Transverse colon (tissue), 4 donors: Measurements from ENCODE around the gene ARL16. TPM values are rescaled to one million over a fixed set of nuclear protein-coding genes. Genes with fewer than 3 reads are reported as not detected.
"Not testable (repeated sequence)": the region's sequence is repeated elsewhere in the genome, so short reads cannot be mapped to it uniquely, and the experiment has no call there.

Source experiments
- DNase-seq: peaks from one replicate; pipeline ENCODE4 v3.0.0-alpha.2; 2019
- H3K27ac ChIP-seq, 4 donors: fragments of 200-600 bp; sonication (generic); 2 replicates each; pipeline ENCODE4 v1.5.1; 2016 to 2018; ENCODE audit warnings: inconsistent platforms in 4 of 4
- H3K27me3 ChIP-seq: fragments of 200-600 bp; sonication (generic); 2 replicates; pipeline ENCODE4 v1.5.1; 2017; ENCODE audit warnings: inconsistent platforms
- H3K36me3 ChIP-seq, 4 donors: fragments of 200-600 bp; sonication (generic); 2 replicates each; pipeline ENCODE4 v1.5.1; 2017 to 2019; ENCODE audit warnings: inconsistent platforms in 4 of 4
- H3K4me1 ChIP-seq, 4 donors: fragments of 200-600 bp; sonication (generic); 2 replicates each; pipeline ENCODE4 v1.5.1; 2017 to 2020; ENCODE audit warnings: inconsistent platforms in 4 of 4
- H3K4me3 ChIP-seq, 4 donors: fragments of 200-600 bp; sonication (generic); 1 replicate in 1 of 4; 2 replicates in 3 of 4; pipeline versions ENCODE4 v1.5.1 to v1.6.1; 2017 to 2019; ENCODE audit warnings: inconsistent platforms in 4 of 4
- H3K9me3 ChIP-seq, 2 donors: fragments of 200-600 bp; sonication (generic); 2 replicates each; pipeline ENCODE4 v1.5.1; 2017 to 2019; ENCODE audit warnings: inconsistent platforms in 2 of 2
- CTCF ChIP-seq, 5 experiments: fragments of 200-600 bp in 3 of 5; fragments of 450-650 bp in 2 of 5; sonication (generic) in 3 of 5; IDR thresholded peaks; 1 replicate in 2 of 5; 2 replicates in 3 of 5; pipeline ENCODE4 v1.5.1; 2016 to 2017; ENCODE audit warnings: antibody characterized with exemption in 5 of 5, inconsistent platforms in 3 of 5, mild to moderate bottlenecking in 2 of 5, moderate library complexity in 1 of 5
- EP300 ChIP-seq: sonication (generic); formaldehyde crosslinking; IDR thresholded peaks from one replicate; pipeline ENCODE4 v1.6.1; 2017; ENCODE audit warnings: antibody characterized with exemption, low read depth
- POLR2A ChIP-seq: fragments of 450-650 bp; IDR thresholded peaks from one replicate; pipeline ENCODE4 v1.6.1; 2016; ENCODE audit warnings: antibody characterized with exemption, mild to moderate bottlenecking, moderate library complexity
- POLR2AphosphoS5 ChIP-seq, 3 donors: sonication (generic); formaldehyde crosslinking; IDR thresholded peaks; one replicate each; pipeline ENCODE4 v1.6.1; 2016; ENCODE audit warnings: antibody characterized with exemption in 3 of 3
- WGBS, 2 donors: methylation state at CpG; one replicate each; pipeline ENCODE4 v1.1.5; 2018; ENCODE audit warnings: low coverage in 1 of 2; 5-methylcytosine and 5-hydroxymethylcytosine counted together
- in situ Hi-C, 4 donors: fragments of 200-750 bp; cut with MboI; loops; one replicate each; pipeline versions ENCODE4 v1.15.0 to v1.15.1; 2017; ENCODE audit warnings: low sequenced_read_pairs in 3 of 4, low pct_ligation_motif_present in 1 of 4, low pct_unique_long_range_greater_than_20kb in 1 of 4
- intact Hi-C: fragments of 100-400 bp; cut with DNase I; formaldehyde crosslinking; loops from one replicate; pipeline ENCODE4 v1.15.1; 2023; ENCODE audit warnings: low total_unique reads
- total RNA-seq, 4 donors: library from RNA; depleted of rRNA; stranded (reverse); fragments of >200 nt; gene quantifications; one replicate each; pipeline ENCODE4 v1.1.0, GENCODE V29; 2016

ARL16 gene
- total RNA-seq, 4 donors from 2014 or later, result 16.3 to 52.0 (median 33.1) TPM

GRCh38 chr17:81680150-81680549, 3.4 kb downstream of the ARL16 start:
- Histone ChIP-seq H3K9me3 (no peaks in the 10 kb centered on the region), H3K4me3 (no peak overlapping the region), H3K27me3 (no peaks in the 10 kb centered on the region), H3K27ac (no peak overlapping the region), H3K36me3 (no peaks in the 10 kb centered on the region), H3K4me1 (peaks cover 12 to 20% (median 17%) of the 10 kb centered on the region in 4 donors)
- TF ChIP-seq POLR2AphosphoS5 (IDR thresholded peaks at IDR 0.05), result no peak
- WGBS, 2 donors, result 81 to 88% methylated on average over 7 to 11 of the region's 11 CpGs
- DNase-seq, result no peak
- in situ Hi-C loops (no loop called here), intact Hi-C loops (no loop called here)

DNA sequence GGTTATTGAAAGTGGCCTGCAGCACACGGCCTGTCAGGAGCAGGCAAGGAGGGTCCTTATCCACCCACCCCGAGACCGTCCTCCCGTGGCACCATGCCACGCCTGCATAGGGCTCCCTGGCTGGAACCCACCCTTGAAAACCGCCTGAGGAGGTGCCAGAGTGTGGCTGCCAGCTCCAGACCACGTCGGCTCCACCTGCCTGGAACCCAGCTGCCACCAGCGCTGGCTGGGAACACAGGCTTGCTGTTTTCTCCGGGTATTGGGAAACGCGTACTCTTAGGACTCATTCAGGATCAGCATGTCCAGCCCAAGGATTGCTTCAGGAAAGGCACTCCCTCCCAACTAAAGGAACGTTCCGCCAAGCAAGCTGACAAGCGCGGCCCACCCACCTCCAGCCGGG, 6.7 kb downstream of the ARL16 start:
- no peak for TF ChIP-seq CTCF (IDR thresholded peaks at IDR 0.05)
- TF ChIP-seq POLR2AphosphoS5 (IDR thresholded peaks at IDR 0.05), result no peak
- TF ChIP-seq POLR2A, result no peak
- TF ChIP-seq EP300, result no peak
- Histone ChIP-seq H3K36me3 (peaks cover 0 to 12% (median 3%) of the 10 kb centered on the region in 4 donors), H3K9me3 (no peaks in the 10 kb centered on the region), H3K27ac (no peak overlapping the region), H3K4me1 (peaks cover 0 to 1% (median 0%) of the 10 kb centered on the region in 4 donors), H3K27me3 (no peaks in the 10 kb centered on the region), H3K4me3 (no peak overlapping the region)
- in situ Hi-C loops, result no loop called here
- WGBS, 2 donors, result 80 to 91% methylated on average over 2 to 17 of the region's 17 CpGs
- intact Hi-C loops, result no loop called here
- DNase-seq, result no peak

DNA sequence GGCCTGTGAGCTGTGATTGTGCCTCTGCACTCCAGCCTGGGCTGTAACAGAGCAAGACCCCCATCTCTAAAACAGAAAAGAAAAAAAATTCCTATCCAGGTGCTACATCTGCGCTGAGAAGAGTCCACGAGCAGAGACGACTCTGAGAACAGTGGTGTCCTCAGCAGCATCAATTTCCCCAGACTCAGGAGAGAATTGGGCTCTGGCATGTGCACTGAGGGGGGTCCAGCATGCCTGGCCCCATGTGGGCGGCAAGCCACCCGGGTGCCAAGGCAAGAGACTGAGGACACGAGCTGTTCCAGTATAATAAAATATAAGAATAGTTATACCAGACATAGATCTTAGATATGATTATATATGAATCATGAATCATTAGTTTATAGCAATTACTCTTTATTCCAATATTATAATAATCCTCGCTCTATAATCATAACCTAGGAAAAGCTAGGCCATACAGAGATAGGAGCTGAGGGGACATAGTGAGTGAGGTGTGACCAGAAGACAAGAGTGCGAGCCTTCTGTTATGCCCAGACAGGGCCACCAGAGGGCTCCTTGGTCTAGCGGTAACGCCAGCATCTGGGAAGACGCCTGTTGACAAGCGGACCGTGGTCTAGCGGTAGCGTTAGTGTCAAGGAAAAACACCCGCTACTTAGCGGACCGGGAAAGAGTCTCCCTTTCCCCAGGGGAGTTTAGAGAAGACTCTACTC, 7.9 kb downstream of the ARL16 start:
- peaks cover 0 to 15% (median 6%) of the 10 kb centered on the region in 4 donors for H3K36me3 ChIP-seq
- H3K4me3 ChIP-seq, H3K27me3 ChIP-seq, H3K27ac ChIP-seq, H3K4me1 ChIP-seq, in situ Hi-C loops, H3K9me3 ChIP-seq, intact Hi-C loops: not testable (repeated sequence)
- 38 to 59% methylated on average over 10 to 18 of the region's 18 CpGs for WGBS, 2 donors
- DNase-seq, result peak; percentile 43
- TF ChIP-seq CTCF (IDR thresholded peaks at IDR 0.05), result peak; percentile 57 to 75 (median 65)

- in situ Hi-C loops (no loop called here), intact Hi-C loops (no loop called here)
- Histone ChIP-seq H3K9me3 (no peaks in the 10 kb centered on the region), H3K27me3 (no peaks in the 10 kb centered on the region), H3K36me3 (peaks cover 0 to 21% (median 6%) of the 10 kb centered on the region in 4 donors), H3K4me3 (no peak overlapping the region), H3K4me1 (no peaks in the 10 kb centered on the region), H3K27ac (no peak overlapping the region)
- DNase-seq, result no peak
- no peak for TF ChIP-seq EP300
- TF ChIP-seq CTCF (IDR thresholded peaks at IDR 0.05), result no peak
- TF ChIP-seq POLR2AphosphoS5 (IDR thresholded peaks at IDR 0.05), result no peak
- TF ChIP-seq POLR2A, result no peak
- WGBS, 2 donors, result 93 to 100% methylated on average over 1 to 16 of the region's 18 CpGs
These were observed 9.9 kb downstream of the ARL16 start for GRCh38 chr17:81673561-81674258.
